NCI-H524 (cell line): ENCODE measurements around the gene IQGAP1.
A peak's percentile ranks its signal among the peaks of the same experiment; 100 is the strongest.

Experiments used
- DNase-seq, 2 experiments: peaks; one replicate each; lab custom pipeline; 2025; lab: John Stamatoyannopoulos, UW

The IQGAP1 gene

GRCh38 chr15:90531147-90531546 lies 143.1 kb downstream of the IQGAP1 start:
- peak in 1 of 2 experiments; percentile 43 for DNase-seq

- no peak for DNase-seq
These were observed 147.2 kb downstream of the IQGAP1 start for GRCh38 chr15:90535254-90535653.

GRCh38 chr15:90539789-90540188 lies 151.7 kb downstream of the IQGAP1 start:
- no peak for DNase-seq

- no peak for DNase-seq
These were observed 152.7 kb downstream of the IQGAP1 start for GRCh38 chr15:90540768-90541167.

- DNase-seq, result no peak
These were observed 157.1 kb downstream of the IQGAP1 start for GRCh38 chr15:90545095-90545494.

- no peak for DNase-seq
These were observed 159.5 kb downstream of the IQGAP1 start for GRCh38 chr15:90547540-90547939.

GRCh38 chr15:90550919-90551318 lies 162.9 kb downstream of the IQGAP1 start:
- no peak for DNase-seq
